IMR-90 (cell line): Measurements from ENCODE around the gene IQGAP2. TPM values are rescaled to one million over a fixed set of nuclear protein-coding genes. Genes with fewer than 3 reads are reported as not detected.

Experiments
- ATAC-seq: fragments of 200-7000 bp; cut with Tn5 transposase; 2 replicates; pipeline ENCODE4 v1.9.1; 2020; ENCODE audit warnings: low read depth, mild to moderate bottlenecking, moderate library complexity
- BruUV-seq: library from RNA; stranded (reverse); fragments of 400-500 nt; replicated peaks from 2 replicates; lab custom pipeline; 2021; lab: Mats Ljungman, UMichigan
- CTCF ChIA-PET: fragments of 300-600 bp; formaldehyde crosslinking; extraction: SDS; loops from one replicate; lab custom pipeline; 2021; ENCODE audit warnings: antibody characterized with exemption; lab: Yijun Ruan, JAX
- POLR2A ChIA-PET: fragments of 300-600 bp; sonication (Branson Sonifier 250); formaldehyde crosslinking; loops from one replicate; lab custom pipeline; 2022; ENCODE audit warnings: antibody characterized with exemption; ENCODE audit not compliant: unreplicated experiment; lab: Charles Lee
- DNase-seq: peaks from one replicate; pipeline ENCODE4 v3.0.0; 2013
- H2AFZ ChIP-seq: replicated peaks from 2 replicates; pipeline ENCODE3; 2013; ENCODE audit warnings: low read length, mild to moderate bottlenecking; ENCODE audit not compliant: poor library complexity
- H2AK5ac ChIP-seq: 2 replicates; pipeline ENCODE4 v1.6.1; 2013; ENCODE audit warnings: low read depth, low read length, inconsistent platforms
- H2AK9ac ChIP-seq: replicated peaks from 2 replicates; pipeline ENCODE3; 2013; ENCODE audit warnings: mild to moderate bottlenecking, low read depth, low read length, moderate library complexity; ENCODE audit not compliant: poor library complexity
- H2BK120ac ChIP-seq: 2 replicates; pipeline ENCODE4 v1.6.1; 2013; ENCODE audit warnings: low read depth, low read length, inconsistent platforms
- H2BK15ac ChIP-seq: 3 replicates; pipeline ENCODE4 v1.6.1; 2013; ENCODE audit warnings: low read depth, low read length, inconsistent platforms
- H2BK20ac ChIP-seq: 2 replicates; pipeline ENCODE4 v1.6.1; 2013; ENCODE audit warnings: low read depth, mild to moderate bottlenecking, inconsistent platforms, low read length, moderate library complexity
- H2BK5ac ChIP-seq: 2 replicates; pipeline ENCODE4 v1.6.1; 2013; ENCODE audit warnings: mild to moderate bottlenecking, low read depth, low read length, inconsistent platforms; ENCODE audit not compliant: poor library complexity, severe bottlenecking
- H3K14ac ChIP-seq: replicated peaks from 2 replicates; pipeline ENCODE4 v1.6.1; 2013; ENCODE audit warnings: low read depth, low read length, inconsistent platforms
- H3K18ac ChIP-seq: 2 replicates; pipeline ENCODE4 v1.6.1; 2013; ENCODE audit warnings: low read depth, low read length, control low read depth
- H3K23ac ChIP-seq: 2 replicates; pipeline ENCODE4 v1.6.1; 2013; ENCODE audit warnings: low read depth, low read length, inconsistent platforms
- H3K27ac ChIP-seq: 2 replicates; pipeline ENCODE4 v1.5.1; 2013; ENCODE audit warnings: mild to moderate bottlenecking, control low read depth, low read length; ENCODE audit not compliant: insufficient read depth
- H3K27me3 ChIP-seq: 2 replicates; pipeline ENCODE4 v1.6.1; 2013; ENCODE audit warnings: low read length; ENCODE audit not compliant: control insufficient read depth, insufficient read depth
- H3K36me3 ChIP-seq: 2 replicates; pipeline ENCODE4 v1.6.1; 2013; ENCODE audit warnings: low read length, mixed read lengths; ENCODE audit not compliant: control insufficient read depth, insufficient read depth
- H3K4ac ChIP-seq: 2 replicates; pipeline ENCODE4 v1.6.1; 2013; ENCODE audit warnings: low read depth, low read length, inconsistent platforms
- H3K4me1 ChIP-seq: 2 replicates; pipeline ENCODE4 v1.6.1; 2013; ENCODE audit warnings: low read length, mixed read lengths; ENCODE audit not compliant: control insufficient read depth, insufficient read depth
- H3K4me2 ChIP-seq: 2 replicates; pipeline ENCODE4 v1.6.1; 2013; ENCODE audit warnings: low read depth, mild to moderate bottlenecking, control low read depth, low read length, moderate library complexity
- H3K4me3 ChIP-seq: 2 replicates; pipeline ENCODE4 v1.5.1; 2013; ENCODE audit warnings: low read depth, mild to moderate bottlenecking, control low read depth, low read length, moderate library complexity; ENCODE audit not compliant: insufficient read depth
- H3K56ac ChIP-seq: 2 replicates; pipeline ENCODE4 v1.6.1; 2013; ENCODE audit warnings: low read length, inconsistent platforms; ENCODE audit not compliant: insufficient read depth; ENCODE audit errors: extremely low read depth
- H3K79me1 ChIP-seq, 2 experiments: 2 replicates each; pipeline ENCODE4 v1.6.1; 2013; ENCODE audit warnings: low read length in 2 of 2, inconsistent platforms in 1 of 2, low read depth in 1 of 2
- H3K9ac ChIP-seq: 2 replicates; pipeline ENCODE4 v1.6.1; 2013; ENCODE audit warnings: low read depth, low read length, control low read depth
- H3K9me1 ChIP-seq: 2 replicates; pipeline ENCODE4 v1.6.1; 2013; ENCODE audit warnings: low read length, inconsistent platforms; ENCODE audit not compliant: insufficient read depth
- H3K9me3 ChIP-seq: 2 replicates; pipeline ENCODE4 v1.6.1; 2013; ENCODE audit warnings: low read length; ENCODE audit not compliant: control insufficient read depth, insufficient read depth
- H4K20me1 ChIP-seq: 2 replicates; pipeline ENCODE4 v1.6.1; 2013; ENCODE audit warnings: low read length, inconsistent platforms; ENCODE audit not compliant: insufficient read depth
- H4K5ac ChIP-seq: 2 replicates; pipeline ENCODE4 v1.6.1; 2013; ENCODE audit warnings: mild to moderate bottlenecking, low read depth, low read length, control low read depth
- H4K8ac ChIP-seq, 2 experiments: 2 replicates each; pipeline ENCODE4 v1.6.1; 2013; ENCODE audit warnings: low read depth in 2 of 2, low read length in 2 of 2, control low read depth in 1 of 2, inconsistent platforms in 1 of 2
- H4K91ac ChIP-seq: 2 replicates; pipeline ENCODE4 v1.6.1; 2013; ENCODE audit warnings: low read depth, low read length, inconsistent platforms; ENCODE audit not compliant: insufficient read depth
- ELK1 ChIP-seq: fragments of 150-350 bp; IDR thresholded peaks from 2 replicates; pipeline ENCODE4 v1.6.1; 2016; ENCODE audit warnings: low read depth, mild to moderate bottlenecking, low read length, moderate library complexity, borderline replicate concordance
- WGBS, 2 experiments: methylation state at CpG; one replicate each; pipeline versions ENCODE4 v1.1.5 to v1.1.7; 2013; ENCODE audit warnings: missing lambda C conversion rate in 2 of 2; ENCODE audit not compliant: insufficient read length in 1 of 2; ENCODE audit errors: extremely low coverage in 2 of 2; 5-methylcytosine and 5-hydroxymethylcytosine counted together
- dilution Hi-C: fragments of 300-500 bp; cut with HindIII; formaldehyde crosslinking; loops from one replicate; pipeline ENCODE4 v1.14.3; 2018; ENCODE audit warnings: low sequenced_read_pairs; ENCODE audit not compliant: unreplicated experiment
- in situ Hi-C: fragments of 300-500 bp; cut with MboI; formaldehyde crosslinking; loops from 3 replicates; pipeline ENCODE4 v1.14.3; 2019; ENCODE audit warnings: low sequenced_read_pairs, inconsistent platforms, mixed read lengths
- intact Hi-C: fragments of 100-400 bp; cut with micrococcal nuclease; formaldehyde crosslinking; loops from 2 replicates; pipeline ENCODE4 v1.10.0; 2022
- polyA plus RNA-seq, 3 experiments: library from polyadenylated mRNA; depleted of rRNA; stranded (reverse); fragments of >200 nt; gene quantifications; 2 replicates each; pipeline ENCODE4 v1.2.3, GENCODE V29; 2012; ENCODE audit warnings: low replicate concordance in 1 of 3
- total RNA-seq: library from RNA; depleted of rRNA; stranded (reverse); fragments of >200 nt; gene quantifications from 2 replicates; pipeline ENCODE4 v1.2.3, GENCODE V29; 2012

The IQGAP2 gene
- total and polyA plus RNA-seq, 2 of the 4 experiments (the other 2 are of a cell fraction): 0.21 to 0.36 TPM

- Histone ChIP-seq H3K36me3 (no peaks in the 10 kb centered on the region), H3K79me1 (no peaks in the 10 kb centered on the region), H3K27me3 (peaks cover 9% of the 10 kb centered on the region), H3K9me1 (no peaks in the 10 kb centered on the region), H3K23ac (no peak overlapping the region), H2AK9ac (no peak overlapping the region), H3K14ac (no peak overlapping the region), H2BK5ac (no peak overlapping the region), H4K20me1 (no peaks in the 10 kb centered on the region), H3K27ac (no peak overlapping the region), H2BK15ac (no peak overlapping the region), H3K9ac (no peak overlapping the region), H2AK5ac (no peak overlapping the region), H4K8ac (no peak overlapping the region), H2AFZ (no peak overlapping the region), H3K56ac (no peak overlapping the region), H3K4me2 (no peak overlapping the region), H3K9me3 (no peaks in the 10 kb centered on the region), H3K18ac (no peak overlapping the region), H2BK120ac (no peak overlapping the region), H4K5ac (no peak overlapping the region), H3K4ac (no peak overlapping the region), H3K4me1 (no peaks in the 10 kb centered on the region), H4K91ac (no peak overlapping the region), H3K4me3 (no peak overlapping the region), H2BK20ac (no peak overlapping the region)
- BruUV-seq: no TSS peak
- CTCF ChIA-PET: no interaction called here
- intact Hi-C loops: no loop called here
- in situ Hi-C loops: no loop called here
- DNase-seq (no peak), ATAC-seq (no peak)
- TF ChIP-seq ELK1: no peak
- WGBS, 2 experiments: no CpG with 5 or more reads among the region's 2 CpGs
- dilution Hi-C loops: no loop called here
- POLR2A ChIA-PET: no interaction called here
Measured at GRCh38 chr5:76555717-76556116, 152.6 kb downstream of the IQGAP2 start.
